SU-DHL-6 (cell line): ENCODE data around the gene TRIM2.

Experiments used
- H2AFZ ChIP-seq: fragments of 200-600 bp; sonication (generic); 2 replicates; pipeline ENCODE4 v1.6.1; 2014; ENCODE audit warnings: low read depth, mild to moderate bottlenecking, moderate library complexity, mixed read lengths, antibody characterized with exemption, low read length; ENCODE audit not compliant: severe bottlenecking
- H3F3A ChIP-seq: fragments of 200-600 bp; shearing (Covaris generic); 2 replicates; pipeline ENCODE4 v1.6.0; 2016; ENCODE audit warnings: antibody characterized with exemption, mild to moderate bottlenecking; ENCODE audit not compliant: insufficient read depth
- H3K27ac ChIP-seq: fragments of 200-600 bp; sonication (generic); 2 replicates; pipeline ENCODE4 v1.5.1; 2016; ENCODE audit warnings: low read depth, mild to moderate bottlenecking, low read length, moderate library complexity, mixed read lengths
- H3K27me3 ChIP-seq: fragments of 200-600 bp; sonication (generic), shearing (Covaris generic); 2 replicates; pipeline ENCODE4 v1.6.0; 2014; ENCODE audit warnings: mild to moderate bottlenecking, low read length
- H3K36me3 ChIP-seq: fragments of 200-600 bp; sonication (generic); 2 replicates; pipeline ENCODE4 v1.6.1; 2014; ENCODE audit warnings: mild to moderate bottlenecking, low read length, mixed read lengths
- H3K4me2 ChIP-seq: fragments of 300-600, 200-600 bp; shearing (Covaris generic), sonication (generic); 2 replicates; pipeline ENCODE4 v1.6.0; 2014; ENCODE audit warnings: low read length, low read depth, mild to moderate bottlenecking; ENCODE audit not compliant: poor library complexity, severe bottlenecking
- H3K4me3 ChIP-seq: fragments of 200-600 bp; sonication (generic); 2 replicates; pipeline ENCODE4 v1.5.1; 2014; ENCODE audit warnings: antibody characterized with exemption, low read length, mild to moderate bottlenecking, mixed read lengths; ENCODE audit not compliant: insufficient read depth, poor library complexity, severe bottlenecking
- H3K79me2 ChIP-seq: fragments of 200-600 bp; sonication (generic); 2 replicates; pipeline ENCODE4 v1.6.1; 2014; ENCODE audit warnings: mild to moderate bottlenecking, low read length, moderate library complexity; ENCODE audit not compliant: insufficient read depth
- H3K9ac ChIP-seq: fragments of 200-600 bp; sonication (generic); 2 replicates; pipeline ENCODE4 v1.7.0; 2014; ENCODE audit warnings: mild to moderate bottlenecking, low read length
- H3K9me2 ChIP-seq: fragments of 200-600 bp; sonication (generic); replicated peaks from 2 replicates; pipeline ENCODE4 v1.6.1; 2014; ENCODE audit warnings: low read length; ENCODE audit not compliant: insufficient read depth
- H3K9me3 ChIP-seq: fragments of 200-600 bp; sonication (generic); 2 replicates; pipeline ENCODE4 v1.6.1; 2014; ENCODE audit warnings: low read length, mixed read lengths; ENCODE audit not compliant: insufficient read depth
- H4K20me1 ChIP-seq: fragments of 200-600 bp; sonication (generic); 2 replicates; pipeline ENCODE4 v1.6.1; 2014; ENCODE audit warnings: low read depth, mild to moderate bottlenecking, antibody characterized with exemption, low read length, moderate library complexity, mixed read lengths
- CTCF ChIP-seq: fragments of 200-600 bp; sonication (generic); IDR thresholded peaks from one replicate; pipeline ENCODE4 v1.5.1; 2017; ENCODE audit warnings: antibody characterized with exemption, mild to moderate bottlenecking, low read length, moderate library complexity; ENCODE audit not compliant: insufficient read depth, poor library complexity, severe bottlenecking
- EZH2phosphoT487 ChIP-seq: fragments of 200-600 bp; sonication (generic), shearing (Covaris generic); conservative IDR thresholded peaks from 2 replicates; pipeline ENCODE4 v1.6.1; 2018; ENCODE audit warnings: mild to moderate bottlenecking, antibody characterized with exemption, low read length, moderate library complexity, mixed read lengths

TRIM2 gene

GRCh38 chr4:153365003-153365402 lies 160.8 kb downstream of the TRIM2 start:
- Histone ChIP-seq H2AFZ (no peak overlapping the region), H3K27me3 (no peaks in the 10 kb centered on the region), H3K4me3 (no peak overlapping the region), H3K9ac (no peak overlapping the region), H3K27ac (no peak overlapping the region), H3K36me3 (peaks cover 42% of the 10 kb centered on the region), H3K9me3 (no peaks in the 10 kb centered on the region), H3K79me2 (0 out of 2 replicates have a peak, but pooled peaks cover 2% of the 10 kb centered on the region), H3K4me2 (no peak overlapping the region), H3F3A (no peaks in the 10 kb centered on the region), H3K9me2 (no peaks in the 10 kb centered on the region), H4K20me1 (no peaks in the 10 kb centered on the region)
- TF ChIP-seq CTCF: no peak

GRCh38 chr4:153366486-153366885 lies 162.2 kb downstream of the TRIM2 start:
- Histone ChIP-seq H2AFZ (no peak overlapping the region), H3K27me3 (no peaks in the 10 kb centered on the region), H4K20me1 (no peaks in the 10 kb centered on the region), H3K4me3 (no peak overlapping the region), H3K9ac (no peak overlapping the region), H3K79me2 (no peaks in the 10 kb centered on the region), H3K9me3 (no peaks in the 10 kb centered on the region), H3K4me2 (no peak overlapping the region), H3F3A (no peaks in the 10 kb centered on the region), H3K27ac (no peak overlapping the region), H3K36me3 (peaks cover 49% of the 10 kb centered on the region), H3K9me2 (no peaks in the 10 kb centered on the region)
- TF ChIP-seq CTCF (no peak), EZH2phosphoT487 (no peak)

GRCh38 chr4:153367092-153367491 lies 162.8 kb downstream of the TRIM2 start:
- Histone ChIP-seq H3K79me2 (no peaks in the 10 kb centered on the region), H3K4me3 (no peak overlapping the region), H3K27ac (no peak overlapping the region), H3K36me3 (peaks cover 55% of the 10 kb centered on the region), H3K4me2 (no peak overlapping the region), H3K27me3 (no peaks in the 10 kb centered on the region), H3K9me2 (no peaks in the 10 kb centered on the region), H4K20me1 (no peaks in the 10 kb centered on the region), H3K9ac (no peak overlapping the region), H2AFZ (no peak overlapping the region), H3F3A (no peaks in the 10 kb centered on the region), H3K9me3 (no peaks in the 10 kb centered on the region)
- no peak for TF ChIP-seq EZH2phosphoT487
- TF ChIP-seq CTCF: no peak

GRCh38 chr4:153369021-153369420 lies 164.8 kb downstream of the TRIM2 start:
- peaks cover 67% of the 10 kb centered on the region for H3K36me3 ChIP-seq
- H3K4me2 ChIP-seq: no peak overlapping the region
- H3K27ac ChIP-seq: no peak overlapping the region
- no peak overlapping the region for H2AFZ ChIP-seq
- H3F3A ChIP-seq: no peaks in the 10 kb centered on the region
- no peak overlapping the region for H3K9ac ChIP-seq
- no peaks in the 10 kb centered on the region for H3K79me2 ChIP-seq
- no peak overlapping the region for H3K4me3 ChIP-seq
- H3K27me3 ChIP-seq: no peaks in the 10 kb centered on the region
- H3K9me2 ChIP-seq: no peaks in the 10 kb centered on the region
- no peak for TF ChIP-seq CTCF
- no peak for TF ChIP-seq EZH2phosphoT487
- no peaks in the 10 kb centered on the region for H3K9me3 ChIP-seq
- H4K20me1 ChIP-seq: no peaks in the 10 kb centered on the region
